GM19023 (cell line): ENCODE data around the gene TRIM64C.
"Not testable (repeated sequence)": the region's sequence is repeated elsewhere in the genome, so short reads cannot be mapped to it uniquely, and the experiment has no call there.

Source experiments
- ATAC-seq: cut with Tn5 transposase; IDR thresholded peaks from one replicate; pipeline ENCODE4 v1.9.1; 2021; ENCODE audit warnings: mild to moderate bottlenecking, moderate library complexity; ENCODE audit not compliant: unreplicated experiment

TRIM64C gene

GRCh38 chr11:49059012-49059411 lies at the start of gene TRIM64C:
TSS of gene TRIM64C (minus strand) at chr11:49059112. CDS start at chr11:49059112, 0 bp downstream.
- not testable (repeated sequence) for ATAC-seq

GRCh38 chr11:49102356-49102755 lies 43.4 kb upstream of the TRIM64C start:
- ATAC-seq: not testable (repeated sequence)

GRCh38 chr11:49069897-49070296 lies 11.0 kb upstream of the TRIM64C start:
- not testable (repeated sequence) for ATAC-seq

- ATAC-seq: not testable (repeated sequence)
Observed at GRCh38 chr11:49049821-49050220, 9.1 kb downstream of the TRIM64C start.

GRCh38 chr11:49048229-49048628 lies 10.7 kb downstream of the TRIM64C start:
- not testable (repeated sequence) for ATAC-seq

GRCh38 chr11:49028523-49028922 lies 30.4 kb downstream of the TRIM64C start, which contains the start of gene TRIM49B:
TSS of gene TRIM49B (plus strand) at chr11:49028823. CDS start at chr11:49031600, 2,777 bp downstream.
- ATAC-seq: not testable (repeated sequence)
